KOPT-K1 (cell line): ENCODE results near the gene GJA9.
"Not testable (repeated sequence)": the region's sequence is repeated elsewhere in the genome, so short reads cannot be mapped to it uniquely, and the experiment has no call there.

ENCODE experiments used
- H3K27ac ChIP-seq: fragments of 200-600 bp; sonication (generic); 2 replicates; pipeline ENCODE4 v1.5.1; 2016; ENCODE audit warnings: antibody characterized with exemption, mild to moderate bottlenecking, low read depth, low read length; ENCODE audit not compliant: poor library complexity, severe bottlenecking
- H3K36me3 ChIP-seq: fragments of 200-600 bp; sonication (generic); 2 replicates; pipeline ENCODE4 v1.5.1; 2017; ENCODE audit warnings: antibody characterized with exemption, mild to moderate bottlenecking, low read length, moderate library complexity; ENCODE audit not compliant: insufficient read depth
- H3K9me3 ChIP-seq: fragments of 200-600 bp; sonication (generic); 2 replicates; pipeline ENCODE4 v1.5.1; 2017; ENCODE audit warnings: antibody characterized with exemption, low read length, mild to moderate bottlenecking; ENCODE audit not compliant: insufficient read depth, poor library complexity, severe bottlenecking

GJA9 gene

DNA sequence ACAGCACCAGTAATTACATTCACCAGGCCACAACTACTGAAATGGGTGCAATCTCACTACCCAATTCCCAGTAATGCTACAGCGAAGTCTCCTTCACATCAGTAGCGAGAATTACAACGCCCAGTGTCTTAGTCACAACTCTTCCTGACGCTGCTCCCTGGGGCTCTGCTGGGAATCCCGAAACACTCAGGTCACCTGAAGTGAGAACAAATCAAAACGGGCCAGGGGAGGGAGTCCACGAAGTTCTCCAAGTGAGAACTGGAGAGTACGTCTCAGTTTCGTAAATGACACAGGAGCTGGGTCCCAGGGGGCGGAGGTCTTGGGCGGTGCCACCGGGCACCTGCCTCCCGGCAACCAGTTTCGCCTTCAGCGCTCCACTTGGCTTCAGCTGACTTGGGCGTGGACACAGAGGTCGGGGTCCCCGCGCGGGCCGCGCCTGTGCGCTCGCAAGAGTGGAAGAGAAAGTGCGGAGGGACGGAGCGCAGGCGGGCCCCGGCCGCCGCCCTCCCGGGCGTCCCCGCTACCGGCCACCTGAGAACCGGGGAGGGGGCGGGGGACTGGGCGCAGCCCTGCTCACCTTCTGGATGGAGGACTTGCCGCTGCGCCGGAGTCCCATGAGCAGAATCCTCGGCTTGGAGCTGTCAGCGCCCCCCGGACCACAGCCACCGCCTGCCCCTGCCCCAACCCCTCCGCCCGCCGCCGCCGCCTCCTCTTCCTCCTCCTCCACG is 22.4 kb downstream of the GJA9 start:
- Histone ChIP-seq H3K36me3 (peaks cover 36% of the 10 kb centered on the region), H3K27ac (peak overlapping the region; percentile 39)

GRCh38 chr1:38852780-38853179 is 28.6 kb downstream of the GJA9 start:
- no peak overlapping the region for H3K27ac ChIP-seq
- H3K36me3 ChIP-seq: peaks cover 70% of the 10 kb centered on the region
- no peaks in the 10 kb centered on the region for H3K9me3 ChIP-seq

More for the DNA sequence above, 22.4 kb downstream of the GJA9 start:
- H3K9me3 ChIP-seq: no peaks in the 10 kb centered on the region

- H3K36me3 ChIP-seq: peaks cover 83% of the 10 kb centered on the region
- H3K27ac ChIP-seq: no peak overlapping the region
- no peaks in the 10 kb centered on the region for H3K9me3 ChIP-seq
Measured at GRCh38 chr1:38848071-38848470, 33.3 kb downstream of the GJA9 start.

DNA sequence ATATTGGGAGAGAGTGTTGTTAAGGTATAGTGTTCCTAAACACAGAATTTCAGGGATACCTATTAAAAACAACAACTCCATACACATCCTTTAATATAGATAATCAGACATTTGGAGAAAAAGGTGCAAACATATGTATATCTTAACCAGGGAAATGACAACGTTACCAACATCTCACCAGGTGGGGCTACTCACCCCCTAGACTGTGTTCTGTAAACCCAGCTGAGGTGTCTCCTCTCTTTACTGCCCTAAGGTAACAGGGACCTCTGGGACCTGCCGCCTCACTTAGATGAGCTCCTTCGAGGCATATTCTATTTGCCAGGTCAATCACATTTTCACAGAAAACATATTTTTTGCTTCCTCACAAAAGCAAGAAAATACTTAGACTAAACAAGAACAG is 35.2 kb downstream of the GJA9 start:
- Histone ChIP-seq H3K36me3 (peaks cover 79% of the 10 kb centered on the region), H3K9me3 (no peaks in the 10 kb centered on the region), H3K27ac (no peak overlapping the region)

- H3K9me3 ChIP-seq, H3K27ac ChIP-seq: not testable (repeated sequence)
- peaks cover 81% of the 10 kb centered on the region for H3K36me3 ChIP-seq
Measured at GRCh38 chr1:38845088-38845487, 36.3 kb downstream of the GJA9 start.

DNA sequence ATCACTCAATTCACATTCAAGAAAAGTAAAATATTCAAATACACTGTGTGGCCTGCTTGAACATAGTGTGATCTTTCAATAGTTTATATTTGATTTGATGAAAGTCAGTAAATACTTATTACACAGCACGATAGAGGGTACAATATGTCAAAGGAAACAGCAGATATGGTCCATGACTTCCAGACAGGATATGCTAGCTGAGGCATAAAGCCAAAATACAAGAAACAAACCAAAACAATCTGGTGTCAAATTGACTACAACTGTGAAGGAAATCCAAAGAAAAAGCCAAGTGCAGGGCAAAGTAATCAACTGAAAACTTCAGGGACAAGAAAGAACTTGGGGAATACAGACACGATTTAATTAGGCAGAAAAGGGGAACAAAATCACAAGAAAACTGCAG is 41.1 kb downstream of the GJA9 start:
- no peaks in the 10 kb centered on the region for H3K9me3 ChIP-seq
- H3K36me3 ChIP-seq: peaks cover 69% of the 10 kb centered on the region
- H3K27ac ChIP-seq: no peak overlapping the region

DNA sequence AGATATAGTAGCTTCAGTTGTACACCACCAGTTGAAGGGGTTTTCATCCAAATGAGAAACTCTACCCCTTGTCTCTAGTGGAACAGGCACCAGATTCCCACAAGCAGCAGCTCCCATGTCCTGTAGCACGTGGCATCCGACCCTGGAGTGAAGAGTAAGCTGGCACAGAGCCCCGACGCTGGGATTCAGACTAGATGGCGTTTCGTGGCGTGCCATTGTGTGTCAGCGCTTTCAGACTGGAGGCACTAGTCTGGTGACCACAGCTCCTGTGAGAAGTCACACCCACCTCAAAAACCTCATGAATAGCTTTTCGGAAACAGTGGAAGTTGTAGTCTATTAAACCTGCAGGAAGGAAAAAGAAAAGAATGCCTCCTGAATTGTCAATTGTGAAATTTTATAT is 42.0 kb downstream of the GJA9 start:
- Histone ChIP-seq H3K36me3 (peaks cover 61% of the 10 kb centered on the region), H3K9me3 (no peaks in the 10 kb centered on the region), H3K27ac (no peak overlapping the region)

DNA sequence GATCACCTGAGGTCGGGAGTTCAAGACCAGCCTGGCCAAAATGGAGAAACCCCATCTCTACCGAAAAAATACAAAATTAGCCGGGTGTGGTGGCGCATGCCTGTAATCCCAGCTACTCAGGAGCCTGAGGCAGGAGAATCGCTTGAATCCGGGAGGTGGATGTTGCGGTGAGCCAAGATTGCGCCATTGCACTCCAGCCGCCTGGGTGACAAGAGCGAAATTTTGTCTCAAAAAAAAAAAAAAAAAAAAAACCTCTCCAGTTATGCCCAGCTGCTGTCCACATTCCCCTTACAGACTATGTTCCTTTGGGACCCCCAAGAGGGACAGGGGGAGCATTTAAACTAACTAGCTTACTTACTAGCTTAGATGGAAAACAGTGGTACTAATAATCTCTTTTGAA is 45.1 kb downstream of the GJA9 start:
- peaks cover 36% of the 10 kb centered on the region for H3K36me3 ChIP-seq
- H3K27ac ChIP-seq: not testable (repeated sequence)

GRCh38 chr1:38834937-38835827 is 46.2 kb downstream of the GJA9 start:
- Histone ChIP-seq H3K36me3 (peaks cover 27% of the 10 kb centered on the region), H3K9me3 (no peaks in the 10 kb centered on the region), H3K27ac (no peak overlapping the region)

More for the DNA sequence above, 45.1 kb downstream of the GJA9 start:
- H3K9me3 ChIP-seq: not testable (repeated sequence)

GRCh38 chr1:38834221-38834782 is 47.1 kb downstream of the GJA9 start:
- Histone ChIP-seq H3K36me3 (peaks cover 21% of the 10 kb centered on the region), H3K27ac (no peak overlapping the region), H3K9me3 (no peaks in the 10 kb centered on the region)

- H3K9me3 ChIP-seq: no peaks in the 10 kb centered on the region
- H3K36me3 ChIP-seq: peaks cover 10% of the 10 kb centered on the region
- no peak overlapping the region for H3K27ac ChIP-seq
Measured at GRCh38 chr1:38833146-38833545, 48.2 kb downstream of the GJA9 start.

GRCh38 chr1:38832370-38832734 is 49.0 kb downstream of the GJA9 start:
- H3K36me3 ChIP-seq: 0 out of 2 replicates have a peak, but pooled peaks cover 2% of the 10 kb centered on the region
- no peak overlapping the region for H3K27ac ChIP-seq
- H3K9me3 ChIP-seq: no peaks in the 10 kb centered on the region

DNA sequence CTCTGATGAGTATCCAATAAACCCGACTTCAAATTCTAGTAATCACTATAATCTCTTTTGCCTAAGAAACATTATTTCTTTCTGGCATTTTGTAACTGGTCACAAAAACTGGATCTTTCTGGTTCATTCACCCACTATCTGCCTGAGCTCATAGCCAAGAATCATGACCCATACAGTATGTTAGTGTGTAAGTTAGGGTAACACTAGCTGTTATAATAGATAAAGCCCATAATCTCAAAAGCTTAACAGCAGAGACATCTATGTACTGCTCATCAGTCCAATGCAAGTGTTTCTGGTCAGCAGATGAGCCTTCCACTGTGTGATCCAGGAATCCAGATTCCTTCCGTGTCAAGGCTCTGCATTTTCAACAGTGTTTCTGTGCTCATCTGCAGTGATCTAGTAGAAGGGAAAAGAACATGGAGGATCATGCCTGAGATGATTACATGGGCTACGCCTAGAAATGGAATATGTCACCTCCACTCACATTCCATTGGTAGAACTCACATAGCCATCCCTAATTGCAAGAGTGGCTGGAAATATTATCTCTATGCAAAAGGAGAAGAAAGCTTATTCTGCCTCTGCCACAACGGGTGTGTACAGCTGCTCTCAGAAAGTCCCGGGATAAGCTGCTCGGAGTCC is 49.5 kb downstream of the GJA9 start:
- Histone ChIP-seq H3K36me3 (no peaks in the 10 kb centered on the region), H3K9me3 (no peaks in the 10 kb centered on the region), H3K27ac (no peak overlapping the region)

DNA sequence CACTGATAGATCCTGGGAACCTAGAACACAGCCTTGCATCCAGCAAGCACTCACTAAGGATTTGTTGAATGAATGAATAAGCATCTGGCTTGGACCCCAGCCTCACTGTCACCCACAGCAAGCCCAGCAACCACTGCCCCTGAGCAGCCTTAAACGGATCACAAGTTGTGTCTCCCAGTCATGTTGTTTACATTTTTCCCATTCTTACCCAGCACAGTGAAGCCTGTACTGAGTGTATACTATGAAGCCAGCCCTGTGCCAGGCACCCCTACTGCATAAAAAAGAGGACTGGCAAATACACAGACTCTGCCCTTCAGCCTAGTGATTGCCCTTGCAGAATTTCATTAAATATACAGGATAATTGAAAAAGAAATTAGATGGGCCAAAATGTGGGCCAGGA is 52.0 kb downstream of the GJA9 start:
- no peaks in the 10 kb centered on the region for H3K36me3 ChIP-seq
- H3K9me3 ChIP-seq: no peaks in the 10 kb centered on the region
- H3K27ac ChIP-seq: no peak overlapping the region

DNA sequence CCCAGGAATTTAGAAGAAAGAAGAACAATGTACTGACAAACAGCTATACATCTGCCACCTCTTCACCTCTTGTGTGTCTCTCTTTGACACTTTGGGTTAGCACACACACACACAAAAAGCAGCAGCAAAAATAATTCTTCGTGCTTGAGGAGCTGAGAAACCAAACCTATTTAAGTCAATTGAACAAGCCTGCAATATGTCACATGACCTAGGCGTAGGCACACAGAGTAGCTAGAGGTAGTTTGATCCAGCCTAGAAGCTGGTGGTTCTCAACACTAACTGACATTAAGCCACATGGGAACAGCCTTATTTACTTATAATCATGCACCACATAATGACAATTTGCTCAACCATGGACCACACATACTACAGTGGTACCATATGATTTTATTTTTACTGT is 54.1 kb downstream of the GJA9 start:
- H3K27ac ChIP-seq: no peak overlapping the region
- no peaks in the 10 kb centered on the region for H3K9me3 ChIP-seq
- H3K36me3 ChIP-seq: no peaks in the 10 kb centered on the region
